Measurements from ENCODE around the gene UGT1A5. TPM values are rescaled to one million over a fixed set of nuclear protein-coding genes. Genes with fewer than 3 reads are reported as not detected.

UGT1A5 gene
- polyA plus RNA-seq, 1 donor (not counting 4 experiments of a cell fraction or from before 2014, with no cell fraction given), result 1.3 TPM

GRCh38 chr2:233802132-233802815 is 89.6 kb downstream of the UGT1A5 start:
- no peaks in the 10 kb centered on the region for H3K9me1 ChIP-seq (ENCODE audit: control insufficient read depth, extremely low read depth, insufficient read depth, low read length)
- no peaks in the 10 kb centered on the region for H3K79me2 ChIP-seq (ENCODE audit: control insufficient read depth, insufficient read depth, low read length)
- H3K4me3 ChIP-seq (ENCODE audit: control insufficient read depth in 2 of 3, extremely low read depth in 1 of 3, insufficient read depth in 2 of 3, low read depth in 1 of 3, low read length in 3 of 3), result no peak overlapping the region
- H3K9me3 ChIP-seq (ENCODE audit: control insufficient read depth, low read depth, low read length), result no peaks in the 10 kb centered on the region
- H3K36me3 ChIP-seq (ENCODE audit: control insufficient read depth in 2 of 2, extremely low read depth in 1 of 2, insufficient read depth in 2 of 2, low read length in 2 of 2), result no peaks in the 10 kb centered on the region
- no peak overlapping the region for H3K4me2 ChIP-seq (ENCODE audit: control insufficient read depth, extremely low read depth, insufficient read depth, low read depth, low read length)
- no peak for DNase-seq (ENCODE audit: low read depth, low spot score)
- H3K27me3 ChIP-seq (ENCODE audit: control insufficient read depth, extremely low read depth, insufficient read depth, low read length), result peaks cover 10% of the 10 kb centered on the region
- no peak overlapping the region for H3K27ac ChIP-seq (ENCODE audit: control insufficient read depth, insufficient read depth, low read length)
- no peaks in the 10 kb centered on the region for H4K20me1 ChIP-seq (ENCODE audit: control insufficient read depth, extremely low read depth, insufficient read depth, low read length)
- TF ChIP-seq CTCF (optimal IDR thresholded peaks at IDR 0.05 in 1 of 3, IDR thresholded peaks at IDR 0.05 in 1 of 3, conservative IDR thresholded peaks at IDR 0.05 in 1 of 3; ENCODE audit: extremely low read depth in 1 of 3, insufficient read depth in 2 of 3, low read length in 3 of 3), result no peak
- no peak for TF ChIP-seq EZH2 (IDR thresholded peaks at IDR 0.05; ENCODE audit: low read length)
- no peak for FAIRE-seq
- no peak overlapping the region for H2AFZ ChIP-seq (ENCODE audit: control insufficient read depth, low read length)
- peaks cover 5% of the 10 kb centered on the region for H3K4me1 ChIP-seq (ENCODE audit: control insufficient read depth, extremely low read depth, insufficient read depth, low read length)
- no peak overlapping the region for H3K9ac ChIP-seq (ENCODE audit: control insufficient read depth, extremely low read depth, insufficient read depth, low read length)
- dilution Hi-C loops (cut with MboI; ENCODE audit: extremely low pct_ligation_motif_present, low sequenced_read_pairs), result no loop called here

- TF ChIP-seq EZH2 (IDR thresholded peaks at IDR 0.05; ENCODE audit: low read length) (no peak), CTCF (optimal IDR thresholded peaks at IDR 0.05 in 1 of 3, IDR thresholded peaks at IDR 0.05 in 1 of 3, conservative IDR thresholded peaks at IDR 0.05 in 1 of 3; ENCODE audit: extremely low read depth in 1 of 3, insufficient read depth in 2 of 3, low read length in 3 of 3) (no peak)
- DNase-seq (ENCODE audit: low read depth, low spot score) (no peak), FAIRE-seq (no peak)
- Histone ChIP-seq H3K4me2 (ENCODE audit: control insufficient read depth, extremely low read depth, insufficient read depth, low read depth, low read length) (no peak overlapping the region), H2AFZ (ENCODE audit: control insufficient read depth, low read length) (no peak overlapping the region), H3K27me3 (ENCODE audit: control insufficient read depth, extremely low read depth, insufficient read depth, low read length) (peaks cover 10% of the 10 kb centered on the region), H3K9ac (ENCODE audit: control insufficient read depth, extremely low read depth, insufficient read depth, low read length) (no peak overlapping the region), H3K4me1 (ENCODE audit: control insufficient read depth, extremely low read depth, insufficient read depth, low read length) (peaks cover 5% of the 10 kb centered on the region), H3K9me3 (ENCODE audit: control insufficient read depth, low read depth, low read length) (no peaks in the 10 kb centered on the region), H3K9me1 (ENCODE audit: control insufficient read depth, extremely low read depth, insufficient read depth, low read length) (no peaks in the 10 kb centered on the region), H3K36me3 (ENCODE audit: control insufficient read depth in 2 of 2, extremely low read depth in 1 of 2, insufficient read depth in 2 of 2, low read length in 2 of 2) (no peaks in the 10 kb centered on the region), H4K20me1 (ENCODE audit: control insufficient read depth, extremely low read depth, insufficient read depth, low read length) (no peaks in the 10 kb centered on the region), H3K27ac (ENCODE audit: control insufficient read depth, insufficient read depth, low read length) (no peak overlapping the region), H3K4me3 (ENCODE audit: control insufficient read depth in 2 of 3, extremely low read depth in 1 of 3, insufficient read depth in 2 of 3, low read depth in 1 of 3, low read length in 3 of 3) (no peak overlapping the region), H3K79me2 (ENCODE audit: control insufficient read depth, insufficient read depth, low read length) (no peaks in the 10 kb centered on the region)
- dilution Hi-C loops (cut with MboI; ENCODE audit: extremely low pct_ligation_motif_present, low sequenced_read_pairs), result no loop called here
Measured at GRCh38 chr2:233803292-233803911, 90.7 kb downstream of the UGT1A5 start.

Measured in keratinocyte (primary cell).